SK-N-SH (cell line): Measurements from ENCODE around the gene BRICD5.
"Not testable (repeated sequence)": the region's sequence is repeated elsewhere in the genome, so short reads cannot be mapped to it uniquely, and the experiment has no call there.

Experiments
- MEF2A ChIP-seq: IDR thresholded peaks from 2 replicates; pipeline ENCODE4 v1.4.0; 2012; ENCODE audit warnings: low read depth, borderline replicate concordance
- RAD21 ChIP-seq: IDR thresholded peaks from 2 replicates; pipeline ENCODE4 v1.6.1; 2012; ENCODE audit warnings: mild to moderate bottlenecking, low read length
- YY1 ChIP-seq: IDR thresholded peaks from 2 replicates; pipeline ENCODE4 v1.4.0; 2012; ENCODE audit warnings: low read depth, mild to moderate bottlenecking
- TF ChIP-seq, protein P1 (sequence below): fragments of 200-600 bp; sonication (generic); IDR thresholded peaks from 2 replicates; pipeline ENCODE4 v1.6.1; 2017; ENCODE audit warnings: antibody characterized with exemption, mild to moderate bottlenecking, moderate library complexity
- TF ChIP-seq, protein P2 (sequence below): fragments of 150-350 bp; IDR thresholded peaks from 2 replicates; pipeline ENCODE4 v1.6.1; 2017; ENCODE audit warnings: antibody characterized with exemption, low read length, low read depth, borderline replicate concordance

DNA sequence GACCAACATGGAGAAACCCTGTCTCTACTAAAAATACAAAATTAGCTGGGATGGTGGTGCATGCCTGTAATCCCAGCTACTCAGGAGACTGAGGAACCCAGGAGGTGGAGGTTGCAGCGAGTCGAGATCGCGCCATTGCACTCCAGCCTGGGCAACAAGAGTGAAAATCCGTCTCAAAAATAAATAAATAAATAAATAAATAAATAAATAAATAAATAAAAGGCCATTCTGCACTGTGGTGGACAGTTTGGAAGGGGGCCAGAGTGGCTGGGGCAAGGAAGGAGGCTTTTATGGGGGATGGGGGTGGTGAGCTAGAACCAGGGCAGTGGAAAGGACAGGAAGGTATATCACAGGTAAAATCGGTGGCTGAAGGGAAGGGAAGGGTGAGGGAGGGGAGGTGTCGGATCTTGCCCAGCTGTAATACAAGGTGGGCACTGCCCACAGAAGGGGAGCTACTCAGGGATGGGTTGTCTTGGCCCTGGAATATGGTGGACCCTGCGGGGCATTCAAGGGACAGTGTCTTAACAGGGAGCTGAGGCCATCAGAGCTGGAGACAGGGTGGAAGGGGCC, 7.5 kb downstream of the BRICD5 start:
- TF ChIP-seq, protein P1, sequence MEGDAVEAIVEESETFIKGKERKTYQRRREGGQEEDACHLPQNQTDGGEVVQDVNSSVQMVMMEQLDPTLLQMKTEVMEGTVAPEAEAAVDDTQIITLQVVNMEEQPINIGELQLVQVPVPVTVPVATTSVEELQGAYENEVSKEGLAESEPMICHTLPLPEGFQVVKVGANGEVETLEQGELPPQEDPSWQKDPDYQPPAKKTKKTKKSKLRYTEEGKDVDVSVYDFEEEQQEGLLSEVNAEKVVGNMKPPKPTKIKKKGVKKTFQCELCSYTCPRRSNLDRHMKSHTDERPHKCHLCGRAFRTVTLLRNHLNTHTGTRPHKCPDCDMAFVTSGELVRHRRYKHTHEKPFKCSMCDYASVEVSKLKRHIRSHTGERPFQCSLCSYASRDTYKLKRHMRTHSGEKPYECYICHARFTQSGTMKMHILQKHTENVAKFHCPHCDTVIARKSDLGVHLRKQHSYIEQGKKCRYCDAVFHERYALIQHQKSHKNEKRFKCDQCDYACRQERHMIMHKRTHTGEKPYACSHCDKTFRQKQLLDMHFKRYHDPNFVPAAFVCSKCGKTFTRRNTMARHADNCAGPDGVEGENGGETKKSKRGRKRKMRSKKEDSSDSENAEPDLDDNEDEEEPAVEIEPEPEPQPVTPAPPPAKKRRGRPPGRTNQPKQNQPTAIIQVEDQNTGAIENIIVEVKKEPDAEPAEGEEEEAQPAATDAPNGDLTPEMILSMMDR, result not testable (repeated sequence)
- TF ChIP-seq, protein P2, sequence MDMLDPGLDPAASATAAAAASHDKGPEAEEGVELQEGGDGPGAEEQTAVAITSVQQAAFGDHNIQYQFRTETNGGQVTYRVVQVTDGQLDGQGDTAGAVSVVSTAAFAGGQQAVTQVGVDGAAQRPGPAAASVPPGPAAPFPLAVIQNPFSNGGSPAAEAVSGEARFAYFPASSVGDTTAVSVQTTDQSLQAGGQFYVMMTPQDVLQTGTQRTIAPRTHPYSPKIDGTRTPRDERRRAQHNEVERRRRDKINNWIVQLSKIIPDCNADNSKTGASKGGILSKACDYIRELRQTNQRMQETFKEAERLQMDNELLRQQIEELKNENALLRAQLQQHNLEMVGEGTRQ, result not testable (repeated sequence)
- TF ChIP-seq RAD21, MEF2A, YY1: not testable (repeated sequence)
